GM18520 (cell line): ENCODE data around the gene CFH.
"Not testable (repeated sequence)": the region's sequence is repeated elsewhere in the genome, so short reads cannot be mapped to it uniquely, and the experiment has no call there.

Source experiments
- ATAC-seq: cut with Tn5 transposase; IDR thresholded peaks from one replicate; pipeline ENCODE4 v1.9.1; 2021; ENCODE audit not compliant: unreplicated experiment

CFH gene

GRCh38 chr1:196667131-196667530 lies 15.3 kb downstream of the CFH start:
- no peak for ATAC-seq

- no peak for ATAC-seq
Observed at GRCh38 chr1:196669051-196669450, 17.2 kb downstream of the CFH start.

- no peak for ATAC-seq
Observed at GRCh38 chr1:196669693-196670092, 17.9 kb downstream of the CFH start.

- no peak for ATAC-seq
Observed at GRCh38 chr1:196674908-196675307, 23.1 kb downstream of the CFH start.

GRCh38 chr1:196677781-196678509 lies 26.1 kb downstream of the CFH start:
- no peak for ATAC-seq

- no peak for ATAC-seq
Observed at GRCh38 chr1:196678510-196678884, 26.7 kb downstream of the CFH start.

GRCh38 chr1:196680107-196680506 lies 28.3 kb downstream of the CFH start:
- ATAC-seq, result no peak

- ATAC-seq, result no peak
Observed at GRCh38 chr1:196684476-196684875, 32.6 kb downstream of the CFH start.

- ATAC-seq, result no peak
Observed at GRCh38 chr1:196685506-196685905, 33.7 kb downstream of the CFH start.

GRCh38 chr1:196689001-196689400 lies 37.2 kb downstream of the CFH start:
- ATAC-seq, result no peak

- ATAC-seq, result no peak
Observed at GRCh38 chr1:196690582-196690981, 38.7 kb downstream of the CFH start.

GRCh38 chr1:196698993-196699392 lies 47.1 kb downstream of the CFH start:
- no peak for ATAC-seq

- no peak for ATAC-seq
Observed at GRCh38 chr1:196701144-196701543, 49.3 kb downstream of the CFH start.

GRCh38 chr1:196709892-196710291 lies 58.0 kb downstream of the CFH start:
- ATAC-seq, result not testable (repeated sequence)

GRCh38 chr1:196717868-196718267 lies 66.0 kb downstream of the CFH start:
- no peak for ATAC-seq

GRCh38 chr1:196723325-196724185 lies 71.7 kb downstream of the CFH start:
- ATAC-seq, result peak; percentile 94

- ATAC-seq, result no peak
Observed at GRCh38 chr1:196732526-196732925, 80.7 kb downstream of the CFH start.

- ATAC-seq, result no peak
Observed at GRCh38 chr1:196733091-196733970, 81.5 kb downstream of the CFH start.

- no peak for ATAC-seq
Observed at GRCh38 chr1:196734006-196734405, 82.2 kb downstream of the CFH start.

- ATAC-seq, result no peak
Observed at GRCh38 chr1:196734460-196734859, 82.6 kb downstream of the CFH start.

GRCh38 chr1:196738730-196739129 lies 86.9 kb downstream of the CFH start:
- ATAC-seq, result no peak
